ENCODE results near the gene ANXA9.
A peak's percentile ranks its signal among the peaks of the same experiment; 100 is the strongest.

Gene ANXA9

DNA sequence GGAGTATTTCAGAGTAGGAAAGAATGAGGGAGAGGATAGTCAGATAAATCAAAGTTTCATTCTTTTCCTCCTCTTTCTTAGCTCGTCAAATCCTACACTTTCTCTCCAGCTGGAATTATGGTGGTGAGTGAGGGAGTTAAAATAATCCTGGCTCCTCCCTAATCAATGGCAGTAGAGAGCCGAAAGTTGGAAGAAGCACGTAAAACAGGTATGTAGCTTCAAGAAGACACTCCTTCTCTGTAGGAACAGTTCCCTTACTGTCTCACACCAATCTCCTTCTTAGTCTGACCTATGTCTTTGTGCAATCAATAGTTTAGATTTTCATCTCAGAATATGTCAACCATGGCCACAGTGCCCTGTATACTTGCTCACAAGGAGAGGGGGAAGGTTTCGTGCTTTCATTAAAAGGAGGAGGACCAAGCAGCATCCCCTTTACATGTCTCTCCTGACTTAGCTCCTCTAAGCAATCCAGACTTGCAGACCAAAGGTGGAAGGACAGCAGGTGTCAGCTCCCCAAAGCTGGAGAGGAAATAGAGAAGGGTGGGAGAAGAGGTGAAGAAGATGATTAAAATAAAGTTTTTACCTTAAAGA lies 23.7 kb downstream of the ANXA9 start:
- no peak for DNase-seq (ENCODE audit: low read depth)

DNA sequence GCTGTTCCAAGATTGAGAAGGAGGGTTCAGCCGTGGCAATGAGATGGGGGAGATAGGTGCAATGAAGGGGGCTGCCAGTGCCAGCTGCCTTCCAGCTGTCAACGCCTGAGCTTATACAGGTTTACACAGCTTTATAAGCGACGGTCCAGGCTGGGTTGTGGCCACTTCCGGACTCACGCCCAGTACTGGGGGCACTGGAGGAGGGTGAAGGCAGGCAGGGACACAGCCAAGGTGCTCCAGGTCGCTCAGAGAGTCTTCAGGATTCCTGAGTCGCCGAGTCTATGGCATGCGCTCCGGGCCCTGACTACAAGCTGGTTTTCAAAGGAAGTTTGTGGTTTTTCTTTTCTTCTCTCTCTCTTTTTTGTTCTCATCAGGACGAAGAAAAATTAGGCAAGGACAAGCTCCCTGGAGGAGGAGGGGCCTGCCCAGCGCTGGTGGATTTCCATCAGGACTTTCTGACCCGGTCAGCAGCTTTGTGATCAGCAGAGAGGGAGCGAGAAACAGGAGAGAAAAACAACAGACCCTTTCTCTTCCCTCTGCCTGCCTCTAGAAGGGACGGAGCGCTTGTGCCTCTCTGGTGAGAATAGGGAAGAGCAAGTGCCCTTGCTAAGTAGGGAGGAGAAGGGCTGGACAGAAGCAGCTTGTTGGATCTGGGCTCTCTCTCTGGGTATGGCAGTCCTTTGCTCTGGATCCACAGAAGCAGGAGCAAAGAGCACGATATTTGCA lies 24.4 kb downstream of the ANXA9 start, which contains the start of gene MINDY1:
Gene MINDY1 (minus strand): TSS at position 576 of the 726 bp plus-strand sequence. CDS start 4,285 bp downstream, outside the sequence.
- no peak for DNase-seq (ENCODE audit: low read depth)

DNA sequence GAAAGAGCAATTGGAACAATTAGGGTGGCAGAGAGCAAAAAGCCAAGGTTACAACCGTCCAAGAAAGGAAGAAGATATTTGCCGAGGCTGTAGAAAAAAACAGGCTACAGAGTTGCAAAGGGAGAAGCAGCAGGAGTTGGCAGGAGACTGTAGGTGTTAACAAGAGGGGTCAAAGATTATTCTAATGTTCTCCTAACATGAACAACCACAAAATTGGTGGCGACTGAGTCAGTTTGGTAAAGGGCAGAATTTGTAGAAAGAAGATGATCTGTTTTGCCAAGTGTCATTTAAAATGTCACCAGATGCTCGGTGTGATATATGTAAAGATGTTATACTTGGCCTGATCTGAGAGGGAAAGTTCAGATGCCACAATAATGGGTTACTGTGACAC lies 25.8 kb downstream of the ANXA9 start:
- no peak for DNase-seq (ENCODE audit: low read depth)

DNA sequence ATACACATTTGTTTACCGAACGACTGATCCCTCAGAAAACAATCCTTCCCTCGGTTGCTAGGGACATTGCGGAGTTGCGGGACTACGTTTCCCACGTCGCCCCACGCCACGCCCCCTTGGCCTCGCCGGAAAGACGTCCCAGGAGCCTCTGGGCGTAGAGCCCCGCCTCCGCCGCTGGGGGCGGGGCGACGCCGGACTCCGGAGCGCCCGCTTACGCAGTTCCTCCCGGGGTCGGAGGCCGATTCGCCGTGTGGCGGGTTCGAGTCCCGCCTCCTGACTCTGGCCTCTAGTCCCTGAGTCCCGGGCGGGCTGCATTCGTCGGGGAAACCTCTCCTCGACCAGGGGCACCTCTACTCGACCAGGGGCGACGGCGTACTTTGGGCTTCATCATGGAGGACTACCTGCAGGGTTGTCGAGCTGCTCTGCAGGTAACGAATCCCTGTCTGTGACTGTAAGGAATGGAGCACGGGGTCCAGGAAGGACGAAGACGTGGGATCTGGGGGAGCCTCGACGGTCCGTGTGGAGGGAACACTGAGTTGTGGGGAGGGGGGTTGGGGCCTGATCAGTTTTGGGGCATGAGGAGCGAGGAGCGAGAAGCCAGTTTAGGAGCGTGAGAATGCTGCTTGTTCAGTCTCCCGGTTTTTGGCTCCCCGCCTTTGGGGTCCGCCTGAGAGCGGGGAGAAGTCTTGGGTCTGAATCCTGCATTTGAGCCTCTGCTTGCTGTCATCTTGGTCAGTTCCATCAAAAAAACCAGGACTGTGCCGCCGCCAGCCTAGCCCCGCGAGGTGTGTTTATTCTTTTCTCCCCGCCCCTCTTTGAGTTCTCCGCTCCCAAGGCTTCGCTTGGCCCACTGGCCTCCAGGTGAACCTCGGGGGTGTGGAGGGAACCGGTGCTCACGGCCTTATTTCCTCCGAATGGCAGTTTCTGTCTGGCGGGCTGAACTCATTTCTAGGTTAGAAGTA lies 26.4 kb downstream of the ANXA9 start, which contains the start of gene PRUNE1:
Gene PRUNE1 (plus strand): TSS at position 206 of the 962 bp plus-strand sequence. CDS start 184 bp downstream, at position 390.
- DNase-seq (ENCODE audit: low read depth), result peak; percentile 90

DNA sequence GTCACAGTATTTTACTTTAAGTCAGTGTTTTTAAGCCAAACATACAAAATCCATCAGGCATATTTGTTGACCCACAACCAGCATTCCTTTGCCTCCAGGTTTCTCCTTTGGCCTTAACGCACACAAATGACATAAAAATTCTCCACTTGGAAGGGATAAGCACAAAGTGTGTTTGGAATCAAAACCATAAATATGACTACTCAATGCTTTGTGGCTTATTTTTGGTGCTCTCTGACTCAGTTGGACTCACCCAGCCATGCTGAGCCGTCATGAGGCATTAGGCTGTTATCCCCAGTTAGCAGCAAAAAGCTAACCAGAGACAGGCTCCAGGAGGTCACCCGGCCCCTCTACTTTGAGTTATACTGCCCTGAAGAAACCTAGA lies 27.1 kb downstream of the ANXA9 start:
- no peak for DNase-seq (ENCODE audit: low read depth)

DNA sequence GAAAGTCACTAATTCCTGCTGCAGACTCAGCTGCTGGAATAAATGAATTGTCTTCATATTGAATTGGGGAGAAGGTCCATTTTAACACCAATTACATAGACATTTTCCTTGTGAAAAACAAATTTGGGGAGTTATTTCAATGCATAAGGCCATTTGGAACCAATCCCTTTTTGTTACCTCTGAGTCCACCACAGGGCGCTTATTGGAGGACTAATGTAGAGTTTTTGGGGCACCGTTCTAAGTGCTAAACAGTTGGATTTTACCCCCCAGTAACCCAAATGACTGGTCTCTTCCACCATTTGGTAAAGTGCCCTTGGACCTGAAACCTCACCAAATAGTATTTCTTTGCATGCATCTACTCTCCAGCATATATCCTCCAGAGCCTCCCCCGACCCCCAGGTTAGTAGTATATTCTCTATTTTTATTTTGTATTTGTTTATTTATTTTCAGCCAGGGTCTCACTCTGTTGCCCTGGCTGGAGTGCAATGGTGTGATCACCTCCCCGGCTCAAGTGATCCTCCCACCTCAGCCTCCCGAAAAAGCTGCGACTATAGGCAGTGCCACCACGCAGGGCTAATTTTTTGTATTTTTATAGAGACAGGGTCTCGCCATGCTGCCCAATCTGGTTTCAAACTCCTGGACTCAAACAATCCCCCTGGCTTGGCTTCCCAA lies 27.7 kb downstream of the ANXA9 start:
- no peak for DNase-seq (ENCODE audit: low read depth)

DNA sequence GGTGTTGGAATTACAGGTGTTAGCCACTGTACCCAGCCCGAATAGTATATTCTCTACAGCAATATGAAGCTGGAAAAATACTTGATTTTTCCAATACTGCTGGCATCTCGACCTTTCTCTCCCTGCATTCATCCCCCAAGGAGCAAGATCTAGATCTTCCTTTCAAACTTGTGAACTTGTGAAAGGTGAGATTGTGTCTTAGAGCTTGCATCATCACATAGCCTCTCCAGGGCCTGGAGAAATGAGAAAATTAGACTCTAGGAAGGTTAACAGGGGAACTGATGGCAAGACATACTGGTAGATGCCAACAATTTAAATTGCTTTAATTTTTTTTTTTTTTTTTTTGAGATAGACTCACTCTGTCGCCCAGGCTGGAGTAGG lies 28.2 kb downstream of the ANXA9 start:
- DNase-seq (ENCODE audit: low read depth), result no peak

DNA sequence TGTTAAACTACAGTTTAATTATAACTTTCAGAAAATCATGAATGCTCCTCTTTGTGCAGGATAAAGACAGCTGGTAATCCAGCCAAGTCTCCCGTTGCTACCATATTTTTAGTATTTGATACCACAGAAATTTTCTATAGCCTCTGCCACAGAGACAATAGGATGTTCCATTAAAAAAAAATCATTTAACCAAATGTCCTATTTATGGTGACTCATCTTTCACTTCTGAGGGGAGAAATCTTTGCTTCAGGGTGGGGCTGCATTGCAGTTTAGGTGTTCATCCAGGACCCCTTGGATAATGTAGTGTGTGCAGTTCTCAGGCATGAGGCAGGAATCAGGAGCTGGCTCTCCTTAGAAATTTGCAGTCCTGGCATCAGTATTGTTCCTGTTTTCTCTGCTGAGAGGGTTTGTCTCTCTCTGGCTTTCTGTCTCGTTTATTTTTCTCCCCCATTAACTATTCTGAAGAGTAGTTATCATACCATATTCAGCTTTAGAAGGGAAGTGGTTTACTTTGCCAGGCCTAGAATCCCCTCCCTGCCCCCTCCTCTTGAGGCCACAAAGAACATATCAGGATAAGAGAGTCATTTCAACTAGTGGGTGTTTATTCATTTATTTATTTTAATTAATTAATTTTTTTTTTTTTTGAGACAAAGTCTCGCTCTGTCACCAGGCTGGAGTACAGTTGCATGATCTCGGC lies 29.2 kb downstream of the ANXA9 start:
- no peak for DNase-seq (ENCODE audit: low read depth)

DNA sequence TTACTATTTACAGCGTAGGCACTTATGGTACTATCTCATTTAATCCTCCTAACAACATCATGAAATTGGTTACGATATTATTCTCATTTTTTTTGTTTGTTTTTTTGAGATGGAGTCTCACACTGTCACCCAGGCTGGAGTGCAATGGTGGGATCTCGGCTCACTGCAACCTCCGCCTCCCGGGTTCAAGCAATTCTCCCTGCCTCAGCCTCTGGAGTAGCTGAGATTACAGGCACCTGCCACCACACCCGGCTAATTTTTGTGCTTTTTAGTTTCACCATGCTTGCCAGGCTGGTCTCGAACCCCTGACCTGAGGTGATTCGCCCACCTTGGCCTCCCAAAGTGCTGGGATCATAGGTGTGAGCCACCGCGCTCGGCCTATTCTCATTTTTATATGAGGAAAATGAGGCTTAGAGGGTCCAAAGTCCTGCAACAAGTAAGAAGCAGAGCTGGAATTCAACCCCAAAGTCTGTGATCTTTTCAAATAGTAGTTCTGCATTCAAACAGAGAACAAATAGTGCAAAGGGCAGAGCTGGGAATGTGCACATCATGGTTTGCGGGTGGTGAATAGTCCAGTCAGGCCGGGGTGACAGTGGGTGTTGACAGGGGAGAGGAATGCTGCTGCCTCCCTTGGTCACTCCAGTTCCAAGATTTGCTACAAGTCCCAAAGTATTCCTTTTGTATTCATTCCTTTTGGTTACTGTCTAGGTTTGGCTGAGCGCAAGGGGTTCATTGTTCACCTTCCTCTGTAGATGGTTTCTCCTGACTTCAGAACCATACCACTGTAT lies 30.8 kb downstream of the ANXA9 start:
- no peak for DNase-seq (ENCODE audit: low read depth)

DNA sequence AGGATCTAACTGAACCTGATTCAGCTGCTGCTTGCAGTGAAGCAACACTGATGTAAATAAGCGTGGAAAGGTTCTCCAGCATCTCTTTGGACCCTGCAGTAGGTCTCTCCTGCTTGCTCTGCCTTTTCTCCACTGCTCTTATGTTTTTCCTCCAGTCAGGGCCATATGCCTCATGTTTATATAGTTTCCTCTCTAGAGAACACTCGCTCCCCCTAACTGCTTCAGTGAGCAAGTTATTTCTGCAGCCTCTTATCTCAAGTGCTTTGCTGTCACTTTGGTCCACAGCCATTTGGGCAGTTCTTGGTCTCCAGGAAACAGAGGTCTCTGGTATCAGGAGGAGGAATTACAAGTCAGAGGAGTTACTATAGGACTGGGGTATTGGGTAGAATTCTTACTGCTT lies 31.4 kb downstream of the ANXA9 start:
- DNase-seq (ENCODE audit: low read depth), result no peak

DNA sequence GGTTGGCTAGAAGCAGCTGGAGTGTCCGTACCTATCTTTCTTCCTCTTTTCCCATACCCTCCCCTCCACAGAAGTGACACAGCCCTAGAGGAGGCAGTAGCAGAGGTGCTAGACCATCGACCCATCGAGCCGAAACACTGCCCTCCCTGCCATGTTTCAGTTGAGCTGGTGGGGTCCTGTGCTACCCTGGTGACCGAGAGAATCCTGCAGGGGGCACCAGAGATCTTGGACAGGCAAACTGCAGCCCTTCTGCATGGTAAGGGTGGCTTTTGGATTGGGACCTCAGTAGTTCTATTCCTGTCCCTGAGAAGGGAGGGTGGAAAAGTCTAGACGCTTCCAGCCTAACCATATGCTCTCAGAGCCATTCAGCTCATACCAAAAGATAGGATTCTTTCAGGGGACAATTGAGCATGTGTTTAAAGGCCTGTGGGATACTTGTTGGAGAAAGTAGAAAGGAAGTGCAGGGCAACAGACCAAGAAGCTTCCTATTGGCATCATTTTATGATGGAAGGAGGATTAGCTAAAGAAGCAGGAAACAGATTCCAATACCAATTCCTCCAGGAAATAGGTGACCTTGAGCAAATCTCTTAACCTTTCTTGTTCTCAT lies 42.6 kb downstream of the ANXA9 start:
- DNase-seq (ENCODE audit: low read depth), result peak; percentile 76

DNA sequence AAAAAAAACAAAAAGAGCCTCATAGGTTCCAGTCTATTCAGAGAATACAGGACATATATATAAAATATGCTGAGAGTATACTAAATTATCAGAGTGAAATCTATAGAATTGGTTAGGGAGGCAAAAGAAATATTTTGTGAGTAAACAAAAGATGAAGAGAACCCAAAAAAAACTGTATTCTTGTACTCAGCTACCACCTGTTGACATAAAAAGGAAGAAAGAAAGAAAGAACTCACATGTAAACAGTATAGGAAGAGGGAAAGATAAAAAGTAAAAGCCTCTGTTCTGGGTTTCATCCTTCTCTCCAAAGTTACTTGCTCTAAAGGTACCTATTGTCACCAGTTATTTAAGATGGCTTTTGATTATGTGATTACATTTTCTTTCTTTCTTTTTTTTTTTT lies 44.4 kb downstream of the ANXA9 start:
- DNase-seq (ENCODE audit: low read depth), result no peak

DNA sequence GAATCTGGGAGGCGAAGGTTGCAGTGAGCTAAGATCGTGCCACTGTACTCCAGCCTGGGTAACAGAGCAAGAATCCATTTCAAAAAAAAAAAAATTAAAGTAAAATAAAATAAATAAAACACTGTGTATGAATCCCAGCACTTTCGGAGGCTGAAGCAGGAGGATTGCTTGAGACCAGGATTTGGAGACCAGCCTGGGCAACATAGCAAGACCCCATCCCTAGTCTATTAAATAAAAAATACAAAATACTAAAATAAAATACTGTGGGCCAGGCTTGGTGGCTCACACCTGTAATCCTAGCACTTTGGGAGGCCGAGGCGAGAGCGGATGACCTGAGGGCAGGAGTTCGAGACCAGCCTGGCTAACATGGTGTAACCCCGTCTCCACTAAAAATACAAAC lies 50.1 kb downstream of the ANXA9 start:
- no peak for DNase-seq (ENCODE audit: low read depth)

DNA sequence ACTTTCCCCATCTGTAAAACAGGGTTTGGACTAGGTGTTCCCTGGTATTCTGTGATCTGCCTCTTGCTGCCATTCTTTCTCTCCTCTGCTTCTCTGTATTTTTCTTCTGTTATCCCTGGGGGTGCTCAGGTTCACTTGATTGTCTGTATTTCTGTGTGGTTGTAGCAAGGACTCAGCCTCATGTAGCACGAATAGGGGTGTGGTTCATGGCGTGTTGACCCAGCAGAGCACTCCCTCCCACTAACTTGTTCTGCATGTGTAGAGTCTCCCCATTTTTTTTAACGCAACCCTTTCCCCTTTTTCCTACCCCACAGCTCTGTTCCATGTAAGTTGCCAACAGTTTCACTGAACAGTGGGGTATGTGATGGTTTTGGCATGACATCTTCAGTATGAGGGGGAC lies 53.1 kb downstream of the ANXA9 start:
- no peak for DNase-seq (ENCODE audit: low read depth)

DNA sequence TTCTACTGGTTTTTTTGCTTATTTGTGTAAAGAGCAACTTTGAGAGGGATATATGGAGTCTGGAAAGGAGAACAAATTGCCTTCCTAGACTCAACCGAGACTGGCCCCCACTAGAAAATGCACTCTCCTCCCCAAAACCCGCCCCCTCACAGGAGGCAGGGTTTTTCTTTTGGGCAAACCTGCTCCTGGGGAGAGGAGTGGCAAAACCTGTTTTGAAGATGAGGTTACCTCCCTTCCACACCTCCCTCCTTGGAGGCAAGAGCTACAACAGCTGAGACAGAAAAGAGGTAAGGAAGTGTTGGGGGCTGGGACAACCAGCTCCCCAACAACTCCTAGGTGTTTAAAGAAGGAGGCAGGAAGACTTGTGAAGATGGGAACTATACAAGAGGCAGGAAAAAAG lies 54.3 kb downstream of the ANXA9 start, which contains the start of gene BNIPL:
Gene BNIPL (plus strand): TSS at position 231 of the 400 bp plus-strand sequence. CDS start 140 bp downstream, at position 371.
- no peak for DNase-seq (ENCODE audit: low read depth)

DNA sequence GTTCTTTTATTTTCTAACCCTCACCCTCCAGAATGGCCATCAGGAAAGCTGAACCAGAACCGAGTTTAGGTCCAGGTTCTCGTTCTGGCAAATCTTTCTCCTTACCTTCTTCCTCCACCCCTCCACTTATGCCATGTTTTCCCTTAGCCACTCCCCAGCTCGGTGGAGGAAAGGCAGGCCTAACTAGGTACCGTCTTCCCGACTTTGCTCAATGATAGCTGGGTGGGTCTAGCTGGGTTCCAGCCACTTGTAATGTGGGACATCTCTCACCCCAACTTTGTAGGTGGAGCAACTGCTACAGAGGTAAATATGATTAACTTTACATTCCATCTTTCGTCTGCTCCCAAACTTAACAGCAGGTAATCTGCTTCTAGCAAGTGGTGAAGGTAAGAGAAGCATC lies 54.9 kb downstream of the ANXA9 start:
- no peak for DNase-seq (ENCODE audit: low read depth)

DNA sequence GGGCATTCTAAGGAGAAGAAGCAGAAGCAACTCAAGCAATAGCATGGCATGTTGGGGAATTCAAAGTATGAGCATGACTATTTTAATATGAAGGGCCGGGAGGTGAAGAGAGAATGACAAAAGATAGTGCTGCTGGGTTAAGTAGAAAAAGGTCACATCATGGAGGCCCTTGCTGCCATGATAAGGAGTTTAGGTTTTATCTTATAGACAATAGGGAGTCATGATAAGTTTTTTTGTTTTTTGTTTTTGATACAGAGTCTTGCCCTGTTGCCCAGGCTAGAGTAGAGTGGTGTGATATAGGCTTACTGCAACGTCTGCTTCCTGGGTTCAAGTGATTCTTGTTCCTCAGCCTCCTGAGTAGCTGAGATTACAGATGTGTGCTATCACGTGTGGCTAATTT lies 57.4 kb downstream of the ANXA9 start:
- DNase-seq (ENCODE audit: low read depth), result no peak

DNA sequence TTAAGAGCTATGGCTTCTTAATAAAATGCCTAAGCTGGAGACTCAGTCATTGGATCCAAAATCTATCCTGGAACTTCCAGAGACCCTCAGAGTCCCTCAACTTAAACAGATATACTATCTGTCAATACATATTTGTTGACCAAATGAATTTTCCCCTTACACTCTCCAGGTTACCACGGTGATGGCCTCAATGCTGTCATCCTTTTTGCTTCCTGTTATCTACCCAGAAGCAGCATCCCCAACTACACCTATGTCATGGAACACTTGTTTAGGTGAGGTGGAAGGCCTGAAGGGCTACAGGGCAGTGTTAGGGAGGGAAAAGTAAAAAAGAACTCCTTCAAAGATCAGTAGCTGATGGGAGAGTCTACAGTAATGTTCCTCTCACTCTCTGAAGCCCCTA lies 61.1 kb downstream of the ANXA9 start:
- no peak for DNase-seq (ENCODE audit: low read depth)
